Measurements from ENCODE around the gene HLCS. TPM values are rescaled to one million over a fixed set of nuclear protein-coding genes. Genes with fewer than 3 reads are reported as not detected.

The HLCS gene
- total RNA-seq, 1 experiment from 2014 or later: 13.0 TPM

DNA sequence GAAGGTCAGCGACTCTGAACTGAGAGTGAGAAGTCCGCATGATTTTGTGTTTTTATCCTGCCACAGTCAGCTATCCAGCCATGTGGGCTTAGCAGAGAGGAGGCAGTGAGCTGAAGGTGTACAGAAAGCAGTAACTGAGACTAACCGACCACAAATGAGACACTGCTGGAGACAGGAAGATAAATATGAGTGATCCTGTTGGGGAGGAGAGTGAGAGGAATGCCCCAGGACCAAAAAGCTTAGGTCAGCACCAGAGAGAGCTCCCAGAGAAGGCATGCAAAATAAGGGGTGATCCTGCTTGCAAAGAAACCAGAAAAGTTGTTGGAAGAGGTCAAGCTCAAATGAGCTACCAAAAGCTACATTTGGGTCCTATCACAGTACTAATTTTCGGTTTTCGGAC is 63.7 kb downstream of the HLCS start:
- Histone ChIP-seq H3K27me3 (ENCODE audit: control insufficient read depth, insufficient read depth, low read length) (no peaks in the 10 kb centered on the region), H3K4me3 (ENCODE audit: insufficient read depth, low read depth, low read length) (no peak overlapping the region), H3K36me3 (replicated peaks; ENCODE audit: control insufficient read depth, insufficient read depth, low read length) (no peaks in the 10 kb centered on the region)
- no peak for DNase-seq

DNA sequence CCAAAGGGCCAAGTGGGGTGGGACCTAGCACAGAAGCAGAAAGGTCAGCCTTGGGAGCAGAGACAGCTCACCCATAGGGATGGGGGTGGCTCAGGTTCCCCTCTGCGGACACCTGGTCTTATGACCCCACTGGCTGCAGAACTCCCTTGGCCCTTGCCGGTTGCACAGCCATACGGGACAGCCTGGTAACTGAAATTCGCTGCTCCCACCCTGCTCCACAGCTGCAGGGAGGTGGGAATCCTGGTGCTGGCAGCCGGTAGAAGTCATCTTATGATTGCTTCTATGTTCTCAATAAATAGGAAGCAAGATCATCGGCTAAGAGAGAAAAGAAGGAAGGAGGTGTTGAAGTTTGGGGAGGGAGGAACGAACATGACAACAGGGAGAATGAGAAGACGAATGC is 64.1 kb downstream of the HLCS start:
- H3K4me3 ChIP-seq (ENCODE audit: insufficient read depth, low read depth, low read length): no peak overlapping the region
- no peaks in the 10 kb centered on the region for H3K36me3 ChIP-seq (replicated peaks; ENCODE audit: control insufficient read depth, insufficient read depth, low read length)
- DNase-seq: no peak
- no peaks in the 10 kb centered on the region for H3K27me3 ChIP-seq (ENCODE audit: control insufficient read depth, insufficient read depth, low read length)

DNA sequence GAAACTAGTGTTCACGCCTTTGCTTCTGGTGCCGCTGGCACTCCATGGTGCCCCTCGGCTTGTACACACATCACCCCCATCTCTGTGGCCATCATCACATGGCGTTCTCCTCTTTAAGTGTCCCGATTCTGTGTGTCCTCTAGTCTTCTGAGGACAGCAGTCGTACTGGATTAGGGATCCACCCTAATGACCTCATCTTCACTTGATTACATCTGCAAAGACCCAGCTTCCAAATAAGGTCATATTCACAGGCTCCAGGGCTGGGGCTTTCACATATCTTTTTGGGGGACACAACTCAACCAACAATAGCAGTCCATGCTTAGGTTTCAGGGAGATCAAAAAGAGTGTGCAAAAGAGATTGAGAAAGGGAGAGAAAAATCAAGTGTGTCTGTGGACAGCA is 64.9 kb downstream of the HLCS start:
- Histone ChIP-seq H3K36me3 (replicated peaks; ENCODE audit: control insufficient read depth, insufficient read depth, low read length) (no peaks in the 10 kb centered on the region), H3K4me3 (ENCODE audit: insufficient read depth, low read depth, low read length) (no peak overlapping the region), H3K27me3 (ENCODE audit: control insufficient read depth, insufficient read depth, low read length) (no peaks in the 10 kb centered on the region)
- no peak for DNase-seq

DNA sequence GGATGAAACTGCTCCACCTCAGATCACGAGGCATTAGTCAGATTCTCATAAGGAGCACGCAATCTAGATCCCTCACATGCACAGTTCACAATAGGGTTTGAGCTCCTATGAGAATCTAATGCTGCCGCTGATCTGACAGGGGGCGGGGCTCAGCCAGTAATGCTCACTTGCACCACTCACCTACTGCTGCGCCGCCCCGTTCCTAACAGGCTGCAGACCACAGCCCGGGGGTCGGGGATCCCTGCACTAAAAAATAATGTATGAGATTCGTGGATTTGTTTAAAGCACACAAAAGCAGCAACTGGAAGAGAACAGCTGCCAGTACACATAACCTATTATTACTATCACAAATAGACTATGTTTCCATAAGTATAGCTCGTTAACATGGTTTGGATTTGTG is 72.9 kb downstream of the HLCS start:
- Histone ChIP-seq H3K27me3 (ENCODE audit: control insufficient read depth, insufficient read depth, low read length) (no peaks in the 10 kb centered on the region), H3K4me3 (ENCODE audit: insufficient read depth, low read depth, low read length) (no peak overlapping the region), H3K36me3 (replicated peaks; ENCODE audit: control insufficient read depth, insufficient read depth, low read length) (no peaks in the 10 kb centered on the region)
- DNase-seq: no peak

DNA sequence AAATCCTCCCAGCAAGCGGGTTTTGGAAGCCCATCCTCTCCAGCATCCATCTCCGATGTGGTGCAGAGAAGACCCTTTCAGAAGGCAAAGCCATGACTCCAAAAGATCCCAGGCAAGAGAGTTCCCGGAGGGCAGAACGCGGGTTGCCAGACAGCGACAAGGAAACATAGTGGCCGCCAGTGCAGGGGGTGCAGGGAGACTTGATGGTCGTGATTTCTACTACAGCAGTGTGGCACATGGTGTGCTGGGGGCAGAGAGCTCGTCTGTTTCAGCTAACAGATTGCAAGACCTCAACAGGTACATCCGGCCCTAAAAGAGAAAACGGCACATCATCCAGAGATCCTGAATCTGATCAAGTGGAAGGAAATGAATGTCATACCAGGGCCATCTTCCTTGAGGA is 74.3 kb downstream of the HLCS start:
- Histone ChIP-seq H3K36me3 (replicated peaks; ENCODE audit: control insufficient read depth, insufficient read depth, low read length) (no peaks in the 10 kb centered on the region), H3K4me3 (ENCODE audit: insufficient read depth, low read depth, low read length) (no peak overlapping the region), H3K27me3 (ENCODE audit: control insufficient read depth, insufficient read depth, low read length) (no peaks in the 10 kb centered on the region)
- no peak for DNase-seq

DNA sequence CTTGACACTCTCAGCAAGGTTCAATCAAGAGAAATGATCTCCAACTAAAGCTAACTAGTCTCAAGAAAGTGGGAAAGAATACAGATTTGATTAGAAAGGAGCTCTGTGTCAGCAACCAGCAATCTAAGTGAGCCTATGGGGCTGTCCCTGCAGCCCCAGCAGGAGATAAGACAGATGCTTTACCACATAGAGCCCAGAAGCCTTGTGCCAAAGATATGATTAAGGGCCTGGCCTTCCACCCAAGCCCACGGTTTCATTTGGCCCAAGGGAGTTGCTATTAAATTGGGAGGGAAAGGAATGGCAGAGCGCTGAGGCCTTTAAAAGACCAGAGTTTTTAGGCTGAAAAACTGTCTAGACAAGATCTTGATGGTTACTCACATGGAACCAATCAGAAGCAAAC is 74.8 kb downstream of the HLCS start:
- DNase-seq: no peak
- Histone ChIP-seq H3K36me3 (replicated peaks; ENCODE audit: control insufficient read depth, insufficient read depth, low read length) (no peaks in the 10 kb centered on the region), H3K4me3 (ENCODE audit: insufficient read depth, low read depth, low read length) (no peak overlapping the region), H3K27me3 (ENCODE audit: control insufficient read depth, insufficient read depth, low read length) (no peaks in the 10 kb centered on the region)

DNA sequence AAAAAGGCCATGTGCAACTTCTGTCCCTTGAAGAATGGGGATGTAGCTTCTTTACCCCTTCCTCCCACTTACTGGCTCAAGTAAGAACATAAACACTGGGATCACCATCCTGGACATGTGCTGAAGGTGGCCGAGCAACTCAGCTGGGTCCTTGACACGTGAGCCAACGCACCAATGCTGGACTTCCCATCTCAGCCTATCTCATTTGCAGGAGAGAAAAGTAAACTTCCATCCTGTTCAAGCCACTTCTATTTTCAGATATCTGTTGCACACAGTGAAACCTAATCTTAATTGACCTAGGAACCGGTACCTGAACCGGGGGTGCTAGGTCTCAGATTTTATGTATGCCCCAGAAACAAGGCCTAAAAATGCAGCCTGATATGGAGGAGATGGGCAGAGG is 75.3 kb downstream of the HLCS start:
- Histone ChIP-seq H3K4me3 (ENCODE audit: insufficient read depth, low read depth, low read length) (no peak overlapping the region), H3K27me3 (ENCODE audit: control insufficient read depth, insufficient read depth, low read length) (no peaks in the 10 kb centered on the region), H3K36me3 (replicated peaks; ENCODE audit: control insufficient read depth, insufficient read depth, low read length) (no peaks in the 10 kb centered on the region)
- DNase-seq: no peak

DNA sequence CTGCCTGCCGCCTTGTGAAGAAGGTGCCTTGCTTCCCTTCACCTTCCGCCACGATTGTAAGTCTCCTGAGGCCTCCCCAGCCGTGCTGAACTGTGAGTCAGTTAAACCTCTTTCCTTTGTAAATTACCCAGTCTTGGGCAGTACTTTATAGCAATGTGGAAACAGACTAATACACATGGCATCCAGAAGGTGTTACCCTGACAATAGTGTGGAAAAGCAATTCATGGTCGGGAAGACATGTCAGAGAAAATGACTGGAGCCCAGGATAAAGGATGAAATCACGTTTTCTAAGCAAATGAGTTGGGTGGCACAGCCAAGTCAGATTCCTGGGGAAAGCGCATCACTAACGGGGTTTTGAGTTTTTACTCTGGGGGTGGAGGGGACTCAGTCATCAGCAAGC is 76.4 kb downstream of the HLCS start:
- Histone ChIP-seq H3K4me3 (ENCODE audit: insufficient read depth, low read depth, low read length) (no peak overlapping the region), H3K27me3 (ENCODE audit: control insufficient read depth, insufficient read depth, low read length) (no peaks in the 10 kb centered on the region), H3K36me3 (replicated peaks; ENCODE audit: control insufficient read depth, insufficient read depth, low read length) (no peaks in the 10 kb centered on the region)
- no peak for DNase-seq

DNA sequence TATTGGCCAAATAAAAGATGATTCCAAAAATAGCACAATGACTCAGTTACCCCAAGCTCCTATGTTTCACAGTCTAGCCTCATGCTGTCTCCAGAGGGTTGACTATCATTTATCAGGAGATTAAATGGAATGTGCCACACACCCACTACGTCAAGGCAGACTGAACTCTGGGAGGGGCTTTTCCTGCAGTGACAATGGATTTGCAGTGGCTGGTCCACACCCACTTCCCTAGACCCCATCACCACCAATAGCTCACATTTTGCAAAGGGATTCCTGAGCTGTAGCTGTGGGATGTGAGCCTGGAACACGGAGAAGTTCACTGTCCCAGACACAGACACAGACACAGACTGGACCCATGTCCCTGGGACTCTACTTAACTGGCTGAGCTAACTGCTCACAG is 77.1 kb downstream of the HLCS start:
- Histone ChIP-seq H3K36me3 (replicated peaks; ENCODE audit: control insufficient read depth, insufficient read depth, low read length) (no peaks in the 10 kb centered on the region), H3K4me3 (ENCODE audit: insufficient read depth, low read depth, low read length) (no peak overlapping the region), H3K27me3 (ENCODE audit: control insufficient read depth, insufficient read depth, low read length) (no peaks in the 10 kb centered on the region)
- DNase-seq: no peak

DNA sequence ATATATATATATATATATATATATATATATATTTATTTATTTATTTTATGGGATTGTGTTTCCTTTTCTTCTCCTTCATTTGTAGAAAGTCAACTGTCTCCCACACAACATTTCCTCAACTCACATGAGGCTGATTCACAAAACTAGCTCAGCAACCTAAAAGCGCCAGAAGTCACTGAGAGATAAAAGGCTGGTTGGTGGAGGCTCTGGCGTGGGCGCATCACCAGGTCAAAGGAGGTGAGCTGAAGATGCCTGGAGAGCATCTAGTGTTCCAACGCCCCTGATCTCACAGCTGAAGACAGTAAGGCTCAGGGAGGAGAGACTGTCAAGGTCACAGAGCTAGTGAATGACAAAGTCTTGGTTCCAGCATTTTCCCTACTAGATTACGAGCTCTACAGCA is 78.0 kb downstream of the HLCS start:
- no peak for DNase-seq
- Histone ChIP-seq H3K4me3 (ENCODE audit: insufficient read depth, low read depth, low read length) (no peak overlapping the region), H3K27me3 (ENCODE audit: control insufficient read depth, insufficient read depth, low read length) (no peaks in the 10 kb centered on the region), H3K36me3 (replicated peaks; ENCODE audit: control insufficient read depth, insufficient read depth, low read length) (no peaks in the 10 kb centered on the region)

DNA sequence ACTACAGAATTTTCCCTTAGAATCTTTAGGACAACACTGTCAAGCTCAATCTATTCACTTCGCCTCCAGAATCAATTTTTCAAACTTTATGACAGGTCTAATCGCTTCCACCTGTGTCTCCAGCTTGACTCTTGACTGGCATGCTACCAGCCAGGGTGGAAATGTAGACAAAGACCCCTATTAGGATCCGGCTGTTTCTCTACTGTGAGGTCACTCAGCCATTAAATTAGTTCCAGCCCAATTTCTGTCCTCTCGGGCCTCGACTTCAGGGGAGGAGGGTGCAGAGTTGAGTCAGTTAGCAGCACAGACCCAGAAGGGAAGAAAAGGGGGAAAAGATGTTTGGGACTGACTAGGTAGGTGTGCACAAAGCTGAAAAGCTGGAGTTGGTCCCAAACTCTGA is 78.5 kb downstream of the HLCS start:
- DNase-seq: no peak
- Histone ChIP-seq H3K36me3 (replicated peaks; ENCODE audit: control insufficient read depth, insufficient read depth, low read length) (no peaks in the 10 kb centered on the region), H3K27me3 (ENCODE audit: control insufficient read depth, insufficient read depth, low read length) (no peaks in the 10 kb centered on the region), H3K4me3 (ENCODE audit: insufficient read depth, low read depth, low read length) (no peak overlapping the region)

DNA sequence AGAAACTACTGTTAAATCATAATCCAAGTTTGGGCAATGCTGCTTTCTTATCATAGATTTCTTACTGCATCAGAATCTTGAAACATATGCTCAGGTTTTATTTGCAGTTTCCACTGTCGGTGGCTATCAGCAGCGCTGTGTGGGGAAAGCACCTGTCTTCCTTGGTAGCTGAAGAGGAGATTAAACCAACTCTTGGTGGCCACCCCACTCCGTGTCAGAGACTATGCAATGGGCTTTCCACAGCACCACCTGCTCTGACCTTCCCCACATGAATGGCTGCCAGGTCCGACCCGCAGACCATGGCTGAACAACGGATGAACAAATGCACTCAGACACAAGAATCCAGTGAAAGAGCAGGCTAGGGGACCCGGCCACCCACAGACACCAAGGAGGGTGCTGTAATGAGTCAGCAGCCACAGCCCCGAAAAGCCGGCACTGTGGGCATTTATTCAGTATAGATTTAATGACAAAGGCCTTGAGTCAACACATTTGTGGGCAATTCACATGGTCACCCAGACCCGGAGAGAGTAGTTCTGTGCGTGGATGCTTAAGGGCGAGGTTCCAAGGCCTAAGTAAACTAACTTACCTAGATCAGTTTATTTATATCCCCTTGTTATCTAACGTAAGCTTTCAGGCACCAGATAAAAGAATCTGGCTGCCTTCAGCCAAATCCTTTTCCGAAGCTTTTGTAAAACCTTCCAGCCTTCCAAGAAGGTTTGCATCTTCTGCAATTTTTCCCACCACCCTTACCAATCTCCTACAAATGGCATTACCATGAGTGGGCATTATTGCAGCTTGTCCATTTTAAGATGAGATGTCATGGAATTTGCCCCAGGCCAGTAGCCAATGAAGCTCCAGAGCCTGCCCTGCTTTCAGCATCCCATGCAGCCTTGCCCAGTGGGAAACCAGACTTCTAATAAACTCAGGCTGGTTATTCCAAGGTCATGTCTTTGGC is 82.7 kb downstream of the HLCS start:
- no peaks in the 10 kb centered on the region for H3K36me3 ChIP-seq (replicated peaks; ENCODE audit: control insufficient read depth, insufficient read depth, low read length)
- no peak overlapping the region for H3K4me3 ChIP-seq (ENCODE audit: insufficient read depth, low read depth, low read length)
- DNase-seq: no peak

DNA sequence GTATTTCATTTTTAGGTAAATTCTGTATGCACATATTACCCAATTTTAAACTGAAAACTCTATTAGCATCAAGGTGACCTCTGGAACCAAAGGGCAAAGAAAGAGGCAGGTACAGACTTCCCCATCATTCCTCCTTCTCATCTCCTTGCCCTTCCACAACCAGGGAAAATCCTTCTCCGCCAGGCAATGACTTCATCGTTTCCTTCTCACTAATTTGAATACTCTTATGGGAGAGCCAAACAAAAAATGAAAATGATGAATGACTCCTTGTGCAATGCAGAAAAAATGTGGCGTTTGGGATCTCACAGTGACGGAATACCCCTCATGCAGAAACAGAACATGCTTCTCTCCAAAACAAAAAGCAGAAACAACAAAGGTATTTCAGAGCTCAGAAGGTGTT is 83.7 kb downstream of the HLCS start:
- no peak overlapping the region for H3K4me3 ChIP-seq (ENCODE audit: insufficient read depth, low read depth, low read length)
- no peaks in the 10 kb centered on the region for H3K36me3 ChIP-seq (replicated peaks; ENCODE audit: control insufficient read depth, insufficient read depth, low read length)
- DNase-seq: no peak
- H3K27me3 ChIP-seq (ENCODE audit: control insufficient read depth, insufficient read depth, low read length): no peaks in the 10 kb centered on the region

More for the DNA sequence above, 82.7 kb downstream of the HLCS start:
- no peaks in the 10 kb centered on the region for H3K27me3 ChIP-seq (ENCODE audit: control insufficient read depth, insufficient read depth, low read length)

DNA sequence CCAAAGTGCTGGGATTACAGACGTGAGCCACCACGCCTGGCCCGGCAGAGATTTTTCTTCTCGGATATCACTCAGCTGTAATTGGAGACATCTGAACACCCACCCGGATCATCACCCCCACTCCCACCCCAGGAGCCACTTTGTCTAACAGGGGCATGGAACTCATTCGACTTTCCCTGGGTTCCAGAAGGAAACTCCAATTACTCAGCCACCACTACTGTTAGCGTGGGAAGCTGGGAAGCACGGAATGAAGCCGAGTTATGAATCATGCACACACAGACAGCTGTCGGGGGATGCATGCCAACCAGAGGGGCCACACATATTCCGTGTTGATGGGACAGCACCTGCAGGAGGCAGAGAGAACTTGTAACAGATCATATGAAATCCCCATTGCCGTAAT is 85.2 kb downstream of the HLCS start:
- no peak overlapping the region for H3K4me3 ChIP-seq (ENCODE audit: insufficient read depth, low read depth, low read length)
- no peak for DNase-seq
- no peaks in the 10 kb centered on the region for H3K27me3 ChIP-seq (ENCODE audit: control insufficient read depth, insufficient read depth, low read length)
- H3K36me3 ChIP-seq (replicated peaks; ENCODE audit: control insufficient read depth, insufficient read depth, low read length): no peaks in the 10 kb centered on the region

DNA sequence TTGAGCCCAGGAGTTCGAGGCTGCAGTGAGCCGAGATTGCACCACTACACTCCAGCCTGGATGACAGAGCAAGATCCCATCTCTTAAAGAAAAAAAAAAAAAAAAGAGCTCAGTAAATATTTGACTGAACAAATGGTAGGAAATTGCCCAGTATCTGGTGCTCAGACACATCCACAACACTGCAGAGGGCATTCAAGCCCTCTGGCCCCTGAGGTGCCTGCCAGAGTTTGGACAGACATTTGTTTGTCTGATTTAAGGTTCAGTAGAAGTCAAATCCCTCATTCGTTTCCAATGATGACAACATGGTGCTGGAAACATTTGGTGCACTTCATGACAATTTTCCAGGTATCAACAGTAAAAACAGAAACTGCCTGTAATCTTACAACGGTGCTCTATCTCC is 86.6 kb downstream of the HLCS start:
- Histone ChIP-seq H3K4me3 (ENCODE audit: insufficient read depth, low read depth, low read length) (no peak overlapping the region), H3K27me3 (ENCODE audit: control insufficient read depth, insufficient read depth, low read length) (no peaks in the 10 kb centered on the region), H3K36me3 (replicated peaks; ENCODE audit: control insufficient read depth, insufficient read depth, low read length) (no peaks in the 10 kb centered on the region)
- no peak for DNase-seq

DNA sequence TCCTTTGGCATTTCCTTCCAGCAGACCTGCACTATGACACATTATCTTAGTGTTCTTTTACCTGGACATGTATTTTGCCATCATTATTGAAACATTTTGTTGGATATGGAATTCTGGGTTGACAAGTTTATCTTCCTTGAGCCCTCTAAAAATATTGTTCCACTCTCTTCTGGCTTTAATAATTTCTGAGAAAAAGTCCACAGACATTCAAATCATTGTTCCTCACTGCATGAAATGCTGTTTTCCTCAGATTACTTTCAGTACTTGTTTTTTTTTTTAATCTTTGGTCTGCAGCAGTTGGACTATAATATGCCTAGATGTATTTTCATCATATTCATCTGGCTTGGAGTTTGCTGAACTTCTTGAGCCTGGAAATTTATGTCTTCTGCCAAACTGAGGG is 88.7 kb downstream of the HLCS start:
- no peaks in the 10 kb centered on the region for H3K27me3 ChIP-seq (ENCODE audit: control insufficient read depth, insufficient read depth, low read length)
- H3K36me3 ChIP-seq (replicated peaks; ENCODE audit: control insufficient read depth, insufficient read depth, low read length): no peaks in the 10 kb centered on the region
- DNase-seq: no peak
- H3K4me3 ChIP-seq (ENCODE audit: insufficient read depth, low read depth, low read length): no peak overlapping the region

All from H7 (cell line).